ENCODE data around the gene DLX1.

- TF ChIP-seq CTCF (IDR thresholded peaks at IDR 0.05) (no peak), POLR2A (IDR thresholded peaks at IDR 0.05) (no peak)
These were observed 35.7 kb upstream of the DLX1 start for GRCh38 chr2:172049567-172050120.

Data from upper lobe of left lung (tissue), 4 donors.